ENCODE data around the gene STPG3. TPM values are rescaled to one million over a fixed set of nuclear protein-coding genes. Genes with fewer than 3 reads are reported as not detected.

STPG3 gene
- total and polyA plus RNA-seq, 9 of the 15 experiments (the other 6 are each of a cell fraction or from before 2014, with no cell fraction given), result not detected

DNA sequence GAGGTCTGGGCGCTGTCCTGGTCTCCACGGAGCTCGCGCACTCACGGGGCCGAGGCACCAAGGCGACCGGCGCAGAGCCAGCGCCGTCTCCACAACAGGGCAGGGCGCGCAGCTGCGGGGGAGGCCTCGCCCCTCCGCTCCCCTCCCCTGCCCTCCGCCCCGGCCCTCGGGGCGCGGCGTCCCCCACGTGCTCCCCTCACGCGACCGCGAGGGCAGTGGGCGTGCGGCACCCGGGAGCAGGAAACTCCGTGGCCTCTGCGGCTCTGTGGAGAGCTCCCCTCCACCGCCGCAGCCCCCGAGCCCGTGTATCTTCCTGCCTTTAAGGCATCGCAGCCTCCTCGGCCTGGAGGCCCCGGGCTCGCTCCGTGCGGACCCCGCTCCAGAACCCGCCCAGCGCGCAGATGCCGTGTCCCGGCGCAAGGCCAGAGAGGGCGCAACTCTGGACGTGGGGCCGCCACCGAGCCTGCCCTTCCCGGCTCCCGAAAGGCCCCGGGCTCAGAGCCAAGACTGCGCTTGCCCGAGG, 10.7 kb upstream of the STPG3 start (continued):
- TF ChIP-seq ZKSCAN8 (CRISPR knock-in tag; IDR thresholded peaks at IDR 0.05), result no peak
- no peak for TF ChIP-seq ZNF561 (CRISPR knock-in tag; conservative IDR thresholded peaks at IDR 0.05)
- TF ChIP-seq GABPA (tag; conservative IDR thresholded peaks at IDR 0.05; ENCODE audit: low read depth), result no peak
- TF ChIP-seq, protein P1, sequence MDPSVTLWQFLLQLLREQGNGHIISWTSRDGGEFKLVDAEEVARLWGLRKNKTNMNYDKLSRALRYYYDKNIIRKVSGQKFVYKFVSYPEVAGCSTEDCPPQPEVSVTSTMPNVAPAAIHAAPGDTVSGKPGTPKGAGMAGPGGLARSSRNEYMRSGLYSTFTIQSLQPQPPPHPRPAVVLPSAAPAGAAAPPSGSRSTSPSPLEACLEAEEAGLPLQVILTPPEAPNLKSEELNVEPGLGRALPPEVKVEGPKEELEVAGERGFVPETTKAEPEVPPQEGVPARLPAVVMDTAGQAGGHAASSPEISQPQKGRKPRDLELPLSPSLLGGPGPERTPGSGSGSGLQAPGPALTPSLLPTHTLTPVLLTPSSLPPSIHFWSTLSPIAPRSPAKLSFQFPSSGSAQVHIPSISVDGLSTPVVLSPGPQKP (CRISPR knock-in tag; IDR thresholded peaks at IDR 0.05), result peak; percentile 30; the same call in 1 of the 2 replicates
- no peak for TF ChIP-seq CREBBP (IDR thresholded peaks at IDR 0.05; ENCODE audit: low read depth, low read length)
- no peak for TF ChIP-seq HEY1 (CRISPR knock-in tag; IDR thresholded peaks at IDR 0.05; ENCODE audit: borderline replicate concordance)
- TF ChIP-seq ZNF224 (CRISPR knock-in tag; IDR thresholded peaks at IDR 0.05), result 0 out of 2 replicates have a peak, but pooled peaks have one; percentile 31
- TF ChIP-seq U2AF1 (optimal IDR thresholded peaks at IDR 0.05; ENCODE audit: low read depth, low read length), result no peak
- TF ChIP-seq, protein P2, sequence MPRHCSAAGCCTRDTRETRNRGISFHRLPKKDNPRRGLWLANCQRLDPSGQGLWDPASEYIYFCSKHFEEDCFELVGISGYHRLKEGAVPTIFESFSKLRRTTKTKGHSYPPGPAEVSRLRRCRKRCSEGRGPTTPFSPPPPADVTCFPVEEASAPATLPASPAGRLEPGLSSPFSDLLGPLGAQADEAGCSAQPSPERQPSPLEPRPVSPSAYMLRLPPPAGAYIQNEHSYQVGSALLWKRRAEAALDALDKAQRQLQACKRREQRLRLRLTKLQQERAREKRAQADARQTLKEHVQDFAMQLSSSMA (CRISPR knock-in tag; IDR thresholded peaks at IDR 0.05), result peak; percentile 71; the same call in 1 of the 2 replicates
- no peak for TF ChIP-seq ZNF197 (CRISPR knock-in tag; IDR thresholded peaks at IDR 0.05; ENCODE audit: low read depth)
- TF ChIP-seq, protein P3, sequence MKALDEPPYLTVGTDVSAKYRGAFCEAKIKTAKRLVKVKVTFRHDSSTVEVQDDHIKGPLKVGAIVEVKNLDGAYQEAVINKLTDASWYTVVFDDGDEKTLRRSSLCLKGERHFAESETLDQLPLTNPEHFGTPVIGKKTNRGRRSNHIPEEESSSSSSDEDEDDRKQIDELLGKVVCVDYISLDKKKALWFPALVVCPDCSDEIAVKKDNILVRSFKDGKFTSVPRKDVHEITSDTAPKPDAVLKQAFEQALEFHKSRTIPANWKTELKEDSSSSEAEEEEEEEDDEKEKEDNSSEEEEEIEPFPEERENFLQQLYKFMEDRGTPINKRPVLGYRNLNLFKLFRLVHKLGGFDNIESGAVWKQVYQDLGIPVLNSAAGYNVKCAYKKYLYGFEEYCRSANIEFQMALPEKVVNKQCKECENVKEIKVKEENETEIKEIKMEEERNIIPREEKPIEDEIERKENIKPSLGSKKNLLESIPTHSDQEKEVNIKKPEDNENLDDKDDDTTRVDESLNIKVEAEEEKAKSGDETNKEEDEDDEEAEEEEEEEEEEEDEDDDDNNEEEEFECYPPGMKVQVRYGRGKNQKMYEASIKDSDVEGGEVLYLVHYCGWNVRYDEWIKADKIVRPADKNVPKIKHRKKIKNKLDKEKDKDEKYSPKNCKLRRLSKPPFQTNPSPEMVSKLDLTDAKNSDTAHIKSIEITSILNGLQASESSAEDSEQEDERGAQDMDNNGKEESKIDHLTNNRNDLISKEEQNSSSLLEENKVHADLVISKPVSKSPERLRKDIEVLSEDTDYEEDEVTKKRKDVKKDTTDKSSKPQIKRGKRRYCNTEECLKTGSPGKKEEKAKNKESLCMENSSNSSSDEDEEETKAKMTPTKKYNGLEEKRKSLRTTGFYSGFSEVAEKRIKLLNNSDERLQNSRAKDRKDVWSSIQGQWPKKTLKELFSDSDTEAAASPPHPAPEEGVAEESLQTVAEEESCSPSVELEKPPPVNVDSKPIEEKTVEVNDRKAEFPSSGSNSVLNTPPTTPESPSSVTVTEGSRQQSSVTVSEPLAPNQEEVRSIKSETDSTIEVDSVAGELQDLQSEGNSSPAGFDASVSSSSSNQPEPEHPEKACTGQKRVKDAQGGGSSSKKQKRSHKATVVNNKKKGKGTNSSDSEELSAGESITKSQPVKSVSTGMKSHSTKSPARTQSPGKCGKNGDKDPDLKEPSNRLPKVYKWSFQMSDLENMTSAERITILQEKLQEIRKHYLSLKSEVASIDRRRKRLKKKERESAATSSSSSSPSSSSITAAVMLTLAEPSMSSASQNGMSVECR (CRISPR knock-in tag; IDR thresholded peaks at IDR 0.05), result peak; percentile 78; the same call in 1 of the 2 replicates
- no peak for TF ChIP-seq ZNF316 (IDR thresholded peaks at IDR 0.05)
- 0 out of 2 replicates have a peak, but pooled peaks have one; percentile 29 for TF ChIP-seq ZNF121 (CRISPR knock-in tag; conservative IDR thresholded peaks at IDR 0.05)
- TF ChIP-seq ASH1L (IDR thresholded peaks at IDR 0.05; ENCODE audit: borderline replicate concordance, low read depth, partially characterized antibody), result no peak
- TF ChIP-seq SMARCC2 (IDR thresholded peaks at IDR 0.05; ENCODE audit: low read depth), result no peak
- no peak for TF ChIP-seq CHD2 (IDR thresholded peaks at IDR 0.05; ENCODE audit: low read depth, low read length)
- TF ChIP-seq CC2D1A (IDR thresholded peaks at IDR 0.05), result no peak
- no peak for TF ChIP-seq ZFPM2 (CRISPR knock-in tag; IDR thresholded peaks at IDR 0.05)
- TF ChIP-seq, protein P4, sequence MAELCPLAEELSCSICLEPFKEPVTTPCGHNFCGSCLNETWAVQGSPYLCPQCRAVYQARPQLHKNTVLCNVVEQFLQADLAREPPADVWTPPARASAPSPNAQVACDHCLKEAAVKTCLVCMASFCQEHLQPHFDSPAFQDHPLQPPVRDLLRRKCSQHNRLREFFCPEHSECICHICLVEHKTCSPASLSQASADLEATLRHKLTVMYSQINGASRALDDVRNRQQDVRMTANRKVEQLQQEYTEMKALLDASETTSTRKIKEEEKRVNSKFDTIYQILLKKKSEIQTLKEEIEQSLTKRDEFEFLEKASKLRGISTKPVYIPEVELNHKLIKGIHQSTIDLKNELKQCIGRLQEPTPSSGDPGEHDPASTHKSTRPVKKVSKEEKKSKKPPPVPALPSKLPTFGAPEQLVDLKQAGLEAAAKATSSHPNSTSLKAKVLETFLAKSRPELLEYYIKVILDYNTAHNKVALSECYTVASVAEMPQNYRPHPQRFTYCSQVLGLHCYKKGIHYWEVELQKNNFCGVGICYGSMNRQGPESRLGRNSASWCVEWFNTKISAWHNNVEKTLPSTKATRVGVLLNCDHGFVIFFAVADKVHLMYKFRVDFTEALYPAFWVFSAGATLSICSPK (IDR thresholded peaks at IDR 0.05; ENCODE audit: borderline replicate concordance), result no peak
- TF ChIP-seq, protein P5, sequence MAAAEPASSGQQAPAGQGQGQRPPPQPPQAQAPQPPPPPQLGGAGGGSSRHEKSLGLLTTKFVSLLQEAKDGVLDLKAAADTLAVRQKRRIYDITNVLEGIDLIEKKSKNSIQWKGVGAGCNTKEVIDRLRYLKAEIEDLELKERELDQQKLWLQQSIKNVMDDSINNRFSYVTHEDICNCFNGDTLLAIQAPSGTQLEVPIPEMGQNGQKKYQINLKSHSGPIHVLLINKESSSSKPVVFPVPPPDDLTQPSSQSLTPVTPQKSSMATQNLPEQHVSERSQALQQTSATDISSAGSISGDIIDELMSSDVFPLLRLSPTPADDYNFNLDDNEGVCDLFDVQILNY (CRISPR knock-in tag; IDR thresholded peaks at IDR 0.05), result no peak
